Heart left ventricle (tissue), 16 donors: ENCODE results near the gene DUSP10. TPM values are rescaled to one million over a fixed set of nuclear protein-coding genes. Genes with fewer than 3 reads are reported as not detected.
A peak's percentile ranks its signal among the peaks of the same experiment; 100 is the strongest.

Experiments
- ATAC-seq, 4 donors: fragments of 200-7000 bp; cut with Tn5 transposase; one replicate each; pipeline ENCODE4 v1.9.1; 2020 to 2022; ENCODE audit warnings: moderate library complexity in 4 of 4, mild to moderate bottlenecking in 3 of 4, moderate number of reproducible peaks in 1 of 4
- DNase-seq, 5 donors: peaks; one replicate each; pipeline ENCODE4 v3.0.0-alpha.2; 2020
- H3K27ac ChIP-seq, 12 donors: fragments of 200-600 bp; sonication (generic) in 4 of 12; one replicate each; pipeline versions ENCODE4 v1.5.0 to v1.8.0; 2016 to 2022; ENCODE audit warnings: mild to moderate bottlenecking in 2 of 12
- H3K27me3 ChIP-seq, 9 donors: fragments of 200-600 bp; sonication (generic) in 2 of 9; one replicate each; pipeline versions ENCODE4 v1.5.1 to v1.8.0; 2016 to 2022; ENCODE audit warnings: mild to moderate bottlenecking in 3 of 9
- H3K36me3 ChIP-seq, 9 donors: fragments of 200-600 bp; sonication (generic) in 2 of 9; one replicate each; pipeline versions ENCODE4 v1.5.0 to v1.8.0; 2018 to 2022; ENCODE audit warnings: mild to moderate bottlenecking in 2 of 9
- H3K4me1 ChIP-seq, 12 donors: fragments of 200-600 bp; sonication (generic) in 4 of 12; one replicate each; pipeline versions ENCODE4 v1.5.0 to v1.8.0; 2016 to 2022; ENCODE audit warnings: mild to moderate bottlenecking in 3 of 12
- H3K4me3 ChIP-seq, 12 donors: fragments of 200-600 bp; sonication (generic) in 4 of 12; one replicate each; pipeline versions ENCODE4 v1.5.0 to v1.8.0; 2017 to 2022; ENCODE audit warnings: mild to moderate bottlenecking in 9 of 12, moderate library complexity in 4 of 12
- H3K9me3 ChIP-seq, 12 donors: fragments of 200-600 bp; sonication (generic) in 4 of 12; one replicate each; pipeline versions ENCODE4 v1.5.0 to v1.8.0; 2016 to 2022; ENCODE audit warnings: mild to moderate bottlenecking in 1 of 12
- CTCF ChIP-seq, 12 donors: fragments of 200-600 bp; sonication (generic) in 4 of 12; IDR thresholded peaks; one replicate each; pipeline versions ENCODE4 v1.5.0 to v1.8.0; 2018 to 2022; ENCODE audit warnings: antibody characterized with exemption in 12 of 12, mild to moderate bottlenecking in 5 of 12
- POLR2A ChIP-seq, 2 donors: fragments of 450-650 bp; IDR thresholded peaks; one replicate each; pipeline ENCODE4 v1.6.1; 2017; ENCODE audit warnings: antibody characterized with exemption in 2 of 2, mild to moderate bottlenecking in 2 of 2, moderate library complexity in 2 of 2
- WGBS, 4 donors: extraction: QIAGEN DNeasy Blood & Tissue Kit in 2 of 4; methylation state at CpG; one replicate each; pipeline versions ENCODE4 v1.1.5 to v1.1.7; 2013 to 2018; 5-methylcytosine and 5-hydroxymethylcytosine counted together
- intact Hi-C, 10 donors: fragments of 100-400 bp; cut with DNase I; formaldehyde crosslinking; loops; one replicate each; pipeline versions ENCODE4 v1.11.1 to v1.14.2; 2022
- polyA plus RNA-seq, 2 donors: library from polyadenylated mRNA; stranded (reverse); fragments of 200-250 nt; gene quantifications; one replicate each; pipeline ENCODE4 v1.2.3, GENCODE V29; 2013
- total RNA-seq, 9 donors: library from RNA; depleted of rRNA in 2 of 9; stranded (reverse); fragments of >200 nt in 2 of 9; fragmentation: NEBNext Ultra II Directional in 3 of 9; extraction: Animal tissue kit (Norgen Biotek cat#: 25700) in 3 of 9; gene quantifications; one replicate each; pipeline versions ENCODE4 v1.1.0 to v1.2.4, GENCODE V29; 2016 to 2023
- donor health status: ischemic (EF 13 %, LVEDD 7.1; RV severe dilation, severe dysfunction).
- donor health status: healthy with polysubstance abuse.
- donor health status: DM: no; HTN: yes; CAD: no.
- donor health status: DM: no; HTN: no; CAD: no.
- donor health status: ischemic (EF 25% LVEDD 6.9; RV normal size, moderate dysfunction).
- donor health status: ischemic (EF 25% LVEDD 5.7; RV mildly dilated, moderate dysfunction).
- donor health status: healthy.
- donor health status: DM: yes; HTN: yes; CAD: no.
- donor health status: ischemic (EF 35%, LVEDD 5.7; RV mildly dilated, moderate dysfunction).
- donor health status: nonischemic (EF 11% LVEDD 7.7; RV severe dilation, severe dysfunction).
- donor health status: DM: yes; HTN: yes; CAD: no.
- donor health status: PGD.
- donor health status: ischemic (EF 29% LVEDD 5.4; RV normal size, mild dysfunction).
- donor health status: nonischemic (EF 23%, LVEDD 6.1; RV moderate dilation, normal function).

DUSP10 gene
- total and polyA plus RNA-seq, 11 donors: 2.2 to 7.1 (median 3.9) TPM

DNA sequence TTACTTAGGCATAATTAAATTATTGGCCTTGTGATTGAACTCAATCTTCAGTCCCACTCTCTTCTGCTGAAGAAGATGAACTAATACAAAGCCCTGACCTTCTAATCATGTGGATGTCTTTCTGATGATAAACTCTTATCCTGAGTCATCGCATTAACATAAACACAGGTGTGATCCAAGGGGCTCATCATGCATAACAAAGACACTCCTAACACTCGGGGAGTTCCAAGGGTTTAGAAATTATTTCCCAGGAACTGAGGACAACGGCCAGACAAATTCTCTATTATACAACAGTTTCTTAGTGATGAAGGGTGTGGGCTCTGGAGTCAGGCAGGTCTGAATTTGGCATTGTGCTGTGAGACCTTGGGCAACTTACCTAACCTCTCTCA lies 18.0 kb downstream of the DUSP10 start:
- Histone ChIP-seq H3K27me3 (no peaks in the 10 kb centered on the region), H3K4me1 (peaks cover 0 to 92% (median 18%) of the 10 kb centered on the region in 12 donors), H3K4me3 (no peak overlapping the region), H3K27ac (peak overlapping the region in 1 of 12 donors; percentile 20), H3K9me3 (peaks cover 0 to 6% (median 0%) of the 10 kb centered on the region in 12 donors), H3K36me3 (no peaks in the 10 kb centered on the region)
- WGBS, 4 donors: 93 to 99% (median 97%) methylated on average over 3 of the region's 3 CpGs
- DNase-seq (no peak), ATAC-seq (no peak)
- no peak for TF ChIP-seq POLR2A (IDR thresholded peaks at IDR 0.05)
- no peak for TF ChIP-seq CTCF (IDR thresholded peaks at IDR 0.05)
- intact Hi-C loops: no loop called here

DNA sequence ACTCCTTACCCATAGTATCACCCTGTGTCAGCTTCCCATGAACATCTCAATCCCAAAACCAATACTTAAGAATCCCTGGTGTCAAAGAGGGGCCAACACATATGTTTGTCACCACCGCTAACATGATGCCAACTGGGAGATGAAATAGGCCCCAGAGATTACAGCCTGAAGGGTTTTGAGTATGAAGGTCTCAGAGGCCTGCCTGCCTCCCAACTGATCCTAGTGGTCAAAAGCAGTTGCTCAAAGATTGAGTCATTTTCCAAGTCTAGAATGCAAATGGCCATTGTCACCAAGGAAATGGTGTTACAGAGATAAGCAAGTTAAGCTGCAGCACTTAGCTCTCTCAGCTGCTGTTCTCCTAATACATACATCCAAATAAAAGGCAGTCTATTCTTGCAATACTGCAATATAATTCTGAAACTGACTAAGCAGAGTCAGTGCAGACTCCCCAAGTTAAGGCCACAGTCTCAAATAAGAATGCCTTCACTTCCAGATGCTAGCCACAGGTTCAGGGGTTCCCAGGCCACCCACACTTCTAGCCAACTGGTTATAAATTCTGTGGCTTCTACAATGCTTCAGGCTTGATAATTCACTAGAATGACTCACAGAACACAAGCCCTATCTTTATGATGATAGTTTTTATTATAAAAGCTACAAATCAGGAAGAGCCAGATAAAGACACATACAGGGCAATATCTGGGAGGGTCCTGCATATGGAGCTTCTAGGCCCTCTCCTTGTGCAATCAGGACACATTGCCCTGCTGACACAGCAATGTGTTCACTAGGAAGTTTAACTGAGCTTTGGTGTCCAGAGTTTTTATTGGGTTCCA lies 18.7 kb downstream of the DUSP10 start:
- peak overlapping the region in 3 of 12 donors; percentile 12 to 20 (median 20) for H3K27ac ChIP-seq
- 70 to 82% (median 72%) methylated on average over 1 of the region's 1 CpG for WGBS, 4 donors
- intact Hi-C loops: no loop called here
- H3K4me1 ChIP-seq: peaks cover 0 to 92% (median 20%) of the 10 kb centered on the region in 12 donors
- peaks cover 0 to 6% (median 0%) of the 10 kb centered on the region in 12 donors for H3K9me3 ChIP-seq
- H3K27me3 ChIP-seq: no peaks in the 10 kb centered on the region
- no peak overlapping the region for H3K4me3 ChIP-seq
- ATAC-seq: peak in 1 of 4 donors; percentile 44
- no peak for TF ChIP-seq CTCF (IDR thresholded peaks at IDR 0.05)
- TF ChIP-seq POLR2A (IDR thresholded peaks at IDR 0.05): no peak
- H3K36me3 ChIP-seq: no peaks in the 10 kb centered on the region
- no peak for DNase-seq

DNA sequence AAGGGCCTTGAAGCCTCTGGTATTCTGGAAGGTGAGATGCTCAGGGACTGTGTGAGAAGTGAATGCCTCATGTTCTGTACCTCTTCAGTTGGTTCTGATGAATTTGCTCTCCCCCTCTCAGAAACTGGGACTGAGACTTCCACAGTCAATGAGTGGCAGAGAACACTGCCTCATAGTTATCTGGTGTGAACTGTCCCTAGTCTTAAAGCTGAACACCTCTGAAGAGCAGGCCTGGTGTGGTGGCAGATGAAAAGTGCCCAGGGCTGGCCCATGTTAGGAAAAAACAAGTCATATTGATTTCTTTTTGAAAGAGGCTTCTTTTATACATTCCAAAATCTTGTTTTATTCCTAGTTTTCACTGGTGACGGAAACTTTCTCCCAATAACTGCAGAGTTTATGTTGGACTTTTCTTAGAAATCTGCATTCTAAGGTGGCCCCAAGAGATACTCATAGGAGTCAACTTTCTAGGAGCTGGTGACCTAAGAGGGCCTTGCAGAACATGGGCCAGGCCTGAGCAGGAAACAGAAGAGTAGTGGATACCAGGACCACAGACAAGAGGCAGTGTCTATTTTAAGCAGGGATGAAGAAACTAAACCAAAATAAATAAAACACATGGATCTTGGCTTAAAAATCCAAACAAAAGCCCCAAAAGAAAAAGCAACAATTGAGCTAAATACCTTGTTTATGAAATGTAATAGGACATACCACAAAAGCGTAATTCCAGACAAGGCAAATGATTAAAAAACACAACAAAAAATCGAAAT lies 19.5 kb downstream of the DUSP10 start:
- Histone ChIP-seq H3K27me3 (no peaks in the 10 kb centered on the region), H3K27ac (peak overlapping the region in 3 of 12 donors; percentile 20 to 30 (median 20)), H3K9me3 (peaks cover 0 to 6% (median 0%) of the 10 kb centered on the region in 12 donors), H3K36me3 (no peaks in the 10 kb centered on the region), H3K4me3 (no peak overlapping the region), H3K4me1 (peaks cover 0 to 91% (median 21%) of the 10 kb centered on the region in 12 donors)
- TF ChIP-seq POLR2A (IDR thresholded peaks at IDR 0.05): no peak
- no peak for TF ChIP-seq CTCF (IDR thresholded peaks at IDR 0.05)
- WGBS, 4 donors: 85 to 90% (median 87%) methylated on average over 3 of the region's 3 CpGs
- no peak for DNase-seq
- peak in 2 of 4 donors; percentile 26 to 35 for ATAC-seq
- intact Hi-C loops: no loop called here

GRCh38 chr1:221720545-221720944 lies 21.3 kb downstream of the DUSP10 start:
- Histone ChIP-seq H3K9me3 (peaks cover 0 to 6% (median 0%) of the 10 kb centered on the region in 12 donors), H3K4me3 (no peak overlapping the region), H3K27me3 (no peaks in the 10 kb centered on the region), H3K27ac (peak overlapping the region in 1 of 12 donors; percentile 6), H3K4me1 (peaks cover 0 to 86% (median 15%) of the 10 kb centered on the region in 12 donors), H3K36me3 (no peaks in the 10 kb centered on the region)
- intact Hi-C loops: no loop called here
- ATAC-seq: no peak
- DNase-seq: no peak
- 74 to 97% (median 88%) methylated on average over 2 of the region's 2 CpGs for WGBS, 4 donors
- TF ChIP-seq CTCF (IDR thresholded peaks at IDR 0.05) (no peak), POLR2A (IDR thresholded peaks at IDR 0.05) (no peak)
